Kidney (tissue), 14 donors: ENCODE data around the gene DDO. TPM values are rescaled to one million over a fixed set of nuclear protein-coding genes. Genes with fewer than 3 reads are reported as not detected.

Source experiments
- DNase-seq, 5 donors: peaks; one replicate each; pipeline ENCODE4 v3.0.0-alpha.2; 2013 to 2020
- FAIRE-seq: peaks from 2 replicates; lab custom pipeline; 2012; peaks lifted over from hg19 to GRCh38; lab: Jason Lieb, UNC
- H3K27ac ChIP-seq, 2 donors: one replicate each; pipeline ENCODE4 v1.7.0; 2013; ENCODE audit warnings: low read depth in 2 of 2, low read length in 2 of 2, inconsistent platforms in 1 of 2
- H3K27me3 ChIP-seq: one replicate; pipeline ENCODE4 v1.7.1; 2013; ENCODE audit warnings: low read length, inconsistent platforms; ENCODE audit not compliant: control insufficient read depth, insufficient read depth
- H3K36me3 ChIP-seq, 3 donors: one replicate each; pipeline versions ENCODE4 v1.7.0 to v1.7.1; 2013; ENCODE audit warnings: low read length in 3 of 3, control low read depth in 1 of 3, inconsistent platforms in 1 of 3; ENCODE audit not compliant: insufficient read depth in 3 of 3, control insufficient read depth in 2 of 3
- H3K4me1 ChIP-seq, 3 donors: one replicate each; pipeline versions ENCODE4 v1.7.0 to v1.7.1; 2013; ENCODE audit warnings: low read length in 3 of 3, inconsistent platforms in 1 of 3, low read depth in 1 of 3; ENCODE audit not compliant: control insufficient read depth in 2 of 3, insufficient read depth in 2 of 3
- H3K4me3 ChIP-seq, 3 donors: one replicate each; pipeline versions ENCODE4 v1.7.0 to v1.8.1; 2013; ENCODE audit warnings: low read length in 3 of 3, control low read depth in 1 of 3, inconsistent platforms in 1 of 3
- H3K9ac ChIP-seq, 3 donors: one replicate each; pipeline versions ENCODE4 v1.7.0 to v1.7.1; 2013; ENCODE audit warnings: low read length in 3 of 3, control low read depth in 1 of 3, inconsistent platforms in 1 of 3
- H3K9me3 ChIP-seq, 3 donors: one replicate each; pipeline versions ENCODE4 v1.7.0 to v1.7.1; 2013; ENCODE audit warnings: low read length in 3 of 3, control low read depth in 1 of 3, inconsistent platforms in 1 of 3; ENCODE audit not compliant: control insufficient read depth in 2 of 3, insufficient read depth in 1 of 3
- CTCF ChIP-seq: IDR thresholded peaks from 3 replicates; pipeline ENCODE4 v1.5.1; 2012; ENCODE audit warnings: mild to moderate bottlenecking, moderate library complexity, borderline replicate concordance; ENCODE audit not compliant: insufficient read depth; ENCODE audit errors: extremely low read depth
- intact Hi-C: fragments of 100-400 bp; cut with DNase I; formaldehyde crosslinking; loops from one replicate; pipeline ENCODE4 v1.11.1; 2022
- polyA plus RNA-seq: library from polyadenylated mRNA; stranded (reverse); fragments of 350-450 nt; fragmentation: Illumina TruSeq; extraction: RNeasy Lipid Tissue Mini Kit (QIAGEN cat#74804); gene quantifications from one replicate; pipeline ENCODE4 v1.2.3, GENCODE V29; 2014; ENCODE audit warnings: low read depth, low replicate concordance; ENCODE audit not compliant: insufficient read depth
- total RNA-seq: library from RNA; stranded (reverse); fragmentation: NEBNext Ultra II Directional; extraction: Animal tissue kit (Norgen Biotek cat#: 25700); gene quantifications from one replicate; pipeline ENCODE4 v1.2.1, GENCODE V29; 2021
- donor health status: control.
- donor health status: control.
- donor health status: control.
- donor health status: control.
- donor health status: control.
- donor health status: DM: yes; HTN: yes; CAD: no.
- donor health status: Normal renal cell carcinoma (clear cell type).

The DDO gene
- total and polyA plus RNA-seq, 2 donors from 2014 or later, result 3.6 to 13.4 TPM

- H3K9me3 ChIP-seq, result no peaks in the 10 kb centered on the region
- intact Hi-C loops, result no loop called here
- TF ChIP-seq CTCF, result no peak
- no peak overlapping the region for H3K27ac ChIP-seq
- no peaks in the 10 kb centered on the region for H3K27me3 ChIP-seq
- H3K4me3 ChIP-seq, result no peak overlapping the region
- no peaks in the 10 kb centered on the region for H3K36me3 ChIP-seq
- no peak overlapping the region for H3K9ac ChIP-seq
- FAIRE-seq (no peak), DNase-seq (no peak)
- no peaks in the 10 kb centered on the region for H3K4me1 ChIP-seq
Measured at GRCh38 chr6:110394409-110394808, 21.0 kb downstream of the DDO start.

GRCh38 chr6:110392727-110393126 lies 22.6 kb downstream of the DDO start:
- Histone ChIP-seq H3K4me3 (no peak overlapping the region), H3K9me3 (no peaks in the 10 kb centered on the region), H3K27me3 (no peaks in the 10 kb centered on the region), H3K9ac (no peak overlapping the region), H3K36me3 (no peaks in the 10 kb centered on the region), H3K27ac (no peak overlapping the region), H3K4me1 (no peaks in the 10 kb centered on the region)
- intact Hi-C loops, result no loop called here
- no peak for TF ChIP-seq CTCF
- DNase-seq, result no peak
- FAIRE-seq, result no peak

DNA sequence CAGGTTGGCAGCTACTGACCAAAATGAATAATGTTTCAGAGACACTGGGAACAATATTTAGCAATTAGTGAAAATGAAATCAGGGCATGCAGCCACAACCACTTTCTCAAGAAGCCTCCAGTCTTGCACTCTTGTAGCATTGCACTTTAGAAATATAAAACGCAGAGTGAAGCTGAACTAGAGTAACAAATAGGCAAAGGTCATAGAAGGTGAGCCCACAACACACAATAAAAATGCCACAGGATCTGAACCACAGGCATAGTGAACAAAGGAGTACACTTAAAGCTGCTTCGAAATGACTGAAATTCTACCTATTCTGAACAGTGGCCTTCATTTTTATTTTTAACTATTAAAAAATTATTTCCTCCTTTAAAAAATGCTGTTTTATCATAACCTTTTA lies 25.0 kb downstream of the DDO start:
- FAIRE-seq, result no peak
- intact Hi-C loops, result no loop called here

More for the DNA sequence above, 25.0 kb downstream of the DDO start:
- no peaks in the 10 kb centered on the region for H3K27me3 ChIP-seq
- no peaks in the 10 kb centered on the region for H3K4me1 ChIP-seq
- DNase-seq, result no peak
- no peak overlapping the region for H3K27ac ChIP-seq
- no peaks in the 10 kb centered on the region for H3K9me3 ChIP-seq
- no peak overlapping the region for H3K4me3 ChIP-seq
- no peak overlapping the region for H3K9ac ChIP-seq
- TF ChIP-seq CTCF, result no peak
- H3K36me3 ChIP-seq, result no peaks in the 10 kb centered on the region
